ENCODE data around the gene PCNX1.

DNA sequence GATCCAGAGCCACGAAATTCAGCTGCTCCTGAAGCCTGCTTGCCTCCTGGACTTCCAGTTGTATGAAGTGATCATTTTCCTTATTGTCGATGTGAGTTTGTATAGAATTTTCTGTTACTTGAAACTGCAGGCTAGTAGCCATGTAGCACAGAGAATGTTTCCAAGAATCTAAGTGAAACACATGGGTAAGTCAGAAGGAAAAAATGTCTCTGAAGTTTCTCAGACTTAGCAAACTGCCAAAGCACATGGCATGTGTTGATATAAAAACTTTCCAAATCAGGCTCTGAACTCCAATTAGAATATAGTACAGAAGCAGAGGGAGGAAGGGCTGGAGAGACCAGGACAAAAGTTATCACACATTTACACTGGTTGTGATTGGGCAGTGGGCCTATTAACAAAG, 9.8 kb upstream of the PCNX1 start:
- TF ChIP-seq, protein P1, sequence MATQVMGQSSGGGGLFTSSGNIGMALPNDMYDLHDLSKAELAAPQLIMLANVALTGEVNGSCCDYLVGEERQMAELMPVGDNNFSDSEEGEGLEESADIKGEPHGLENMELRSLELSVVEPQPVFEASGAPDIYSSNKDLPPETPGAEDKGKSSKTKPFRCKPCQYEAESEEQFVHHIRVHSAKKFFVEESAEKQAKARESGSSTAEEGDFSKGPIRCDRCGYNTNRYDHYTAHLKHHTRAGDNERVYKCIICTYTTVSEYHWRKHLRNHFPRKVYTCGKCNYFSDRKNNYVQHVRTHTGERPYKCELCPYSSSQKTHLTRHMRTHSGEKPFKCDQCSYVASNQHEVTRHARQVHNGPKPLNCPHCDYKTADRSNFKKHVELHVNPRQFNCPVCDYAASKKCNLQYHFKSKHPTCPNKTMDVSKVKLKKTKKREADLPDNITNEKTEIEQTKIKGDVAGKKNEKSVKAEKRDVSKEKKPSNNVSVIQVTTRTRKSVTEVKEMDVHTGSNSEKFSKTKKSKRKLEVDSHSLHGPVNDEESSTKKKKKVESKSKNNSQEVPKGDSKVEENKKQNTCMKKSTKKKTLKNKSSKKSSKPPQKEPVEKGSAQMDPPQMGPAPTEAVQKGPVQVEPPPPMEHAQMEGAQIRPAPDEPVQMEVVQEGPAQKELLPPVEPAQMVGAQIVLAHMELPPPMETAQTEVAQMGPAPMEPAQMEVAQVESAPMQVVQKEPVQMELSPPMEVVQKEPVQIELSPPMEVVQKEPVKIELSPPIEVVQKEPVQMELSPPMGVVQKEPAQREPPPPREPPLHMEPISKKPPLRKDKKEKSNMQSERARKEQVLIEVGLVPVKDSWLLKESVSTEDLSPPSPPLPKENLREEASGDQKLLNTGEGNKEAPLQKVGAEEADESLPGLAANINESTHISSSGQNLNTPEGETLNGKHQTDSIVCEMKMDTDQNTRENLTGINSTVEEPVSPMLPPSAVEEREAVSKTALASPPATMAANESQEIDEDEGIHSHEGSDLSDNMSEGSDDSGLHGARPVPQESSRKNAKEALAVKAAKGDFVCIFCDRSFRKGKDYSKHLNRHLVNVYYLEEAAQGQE (IDR thresholded peaks at IDR 0.05; ENCODE audit: insufficient read depth in 1 of 2, low read depth in 2 of 2, low read length in 2 of 2): no peak
- no peak for TF ChIP-seq POLR2AphosphoS5 (IDR thresholded peaks at IDR 0.05; ENCODE audit: low read depth, low read length)

All from PFSK-1 (cell line).